ENCODE measurements around the gene SCAPER.
"Not testable (repeated sequence)": the region's sequence is repeated elsewhere in the genome, so short reads cannot be mapped to it uniquely, and the experiment has no call there.

Gene SCAPER

DNA sequence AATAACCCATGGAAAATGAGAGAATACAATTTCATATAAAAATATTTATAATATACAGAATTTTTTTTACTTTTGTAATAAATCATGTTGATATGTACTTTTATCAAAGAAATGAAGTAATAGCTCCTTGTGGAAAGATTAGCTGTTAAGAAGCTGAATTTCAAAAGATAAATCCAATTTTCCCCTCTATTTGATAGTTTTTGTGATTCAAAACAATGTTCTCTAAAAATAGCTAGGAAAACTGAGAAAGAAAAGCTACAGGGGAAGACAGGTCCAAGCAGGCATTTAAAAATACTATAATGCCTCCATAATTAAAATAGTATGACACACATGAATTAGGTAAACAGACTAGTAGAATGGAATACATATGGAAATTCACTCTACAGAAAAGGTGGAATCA is 44.9 kb downstream of the SCAPER start:
- DNase-seq = no peak

DNA sequence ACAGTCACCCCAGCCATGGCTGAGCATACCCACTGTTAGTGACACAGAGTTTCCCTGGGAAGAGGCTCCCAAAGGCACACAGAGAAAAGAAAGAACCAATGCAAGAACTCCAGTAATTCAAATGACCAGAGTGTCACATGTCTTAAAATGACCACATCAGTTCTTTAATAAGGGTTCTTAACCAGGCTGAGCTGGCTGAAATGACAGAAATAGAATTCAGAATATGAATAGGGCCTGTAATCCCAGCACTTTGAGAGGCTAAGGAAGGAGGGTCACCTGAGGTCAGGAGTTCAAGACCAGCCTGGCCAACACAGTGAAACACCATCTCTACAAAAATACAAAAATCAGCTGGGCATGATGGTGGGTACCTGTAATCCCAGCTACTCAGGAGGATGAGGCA is 54.8 kb downstream of the SCAPER start:
- not testable (repeated sequence) for DNase-seq

DNA sequence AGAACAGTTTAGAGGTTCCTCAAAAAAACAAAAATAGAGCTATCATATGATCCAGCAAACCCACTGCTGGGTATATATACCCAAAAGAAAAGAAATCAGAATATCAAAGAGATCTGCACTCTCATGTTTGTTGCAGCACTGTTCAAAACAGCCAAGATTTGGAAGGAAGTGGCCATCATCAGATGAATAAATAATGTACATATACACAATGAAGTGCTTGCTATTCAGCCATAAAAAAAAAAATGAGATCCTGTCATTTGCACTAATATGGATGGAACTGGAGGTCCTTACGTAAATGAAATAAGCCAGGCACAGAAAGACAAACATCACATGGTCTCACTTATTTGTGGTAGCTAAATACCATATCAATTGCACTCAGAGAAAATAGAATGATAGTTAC is 58.4 kb downstream of the SCAPER start:
- DNase-seq = no peak

DNA sequence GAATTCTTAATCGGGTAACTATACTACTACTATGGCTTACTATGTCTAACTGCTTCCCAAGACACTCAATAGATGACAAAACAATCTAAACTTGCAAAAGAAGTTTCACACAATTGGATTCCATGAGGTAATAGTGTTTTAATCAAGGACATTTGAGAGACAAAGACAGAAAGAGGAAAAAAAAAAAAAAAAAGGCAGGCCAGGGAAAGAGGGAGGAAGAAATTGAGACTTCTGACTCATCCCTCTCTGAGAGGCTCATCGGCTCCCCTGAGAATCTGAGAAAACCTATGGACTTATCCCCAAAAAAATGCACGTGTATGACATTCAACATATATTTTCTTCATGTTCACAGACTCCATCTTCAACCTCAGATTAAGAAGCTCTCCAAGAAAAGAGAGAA is 61.0 kb downstream of the SCAPER start:
- DNase-seq = no peak

DNA sequence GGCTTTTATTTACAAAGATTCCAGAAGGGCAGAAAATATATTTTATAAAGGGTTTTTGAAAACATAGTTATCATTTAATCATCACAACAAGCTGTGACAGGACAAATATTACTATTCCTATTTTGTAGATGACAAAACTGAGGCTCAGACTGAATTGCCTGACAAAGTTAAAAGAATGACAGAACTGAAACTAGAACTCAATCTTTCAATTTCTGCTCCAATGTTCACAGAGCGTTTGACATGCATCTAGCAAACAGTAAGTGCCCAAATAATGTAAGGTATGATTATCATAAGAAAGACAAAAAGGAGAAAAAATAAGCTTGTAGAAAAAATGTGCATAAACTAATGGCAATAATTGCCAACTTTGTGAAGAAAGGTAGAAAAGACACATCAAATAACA is 61.9 kb downstream of the SCAPER start:
- no peak for DNase-seq

DNA sequence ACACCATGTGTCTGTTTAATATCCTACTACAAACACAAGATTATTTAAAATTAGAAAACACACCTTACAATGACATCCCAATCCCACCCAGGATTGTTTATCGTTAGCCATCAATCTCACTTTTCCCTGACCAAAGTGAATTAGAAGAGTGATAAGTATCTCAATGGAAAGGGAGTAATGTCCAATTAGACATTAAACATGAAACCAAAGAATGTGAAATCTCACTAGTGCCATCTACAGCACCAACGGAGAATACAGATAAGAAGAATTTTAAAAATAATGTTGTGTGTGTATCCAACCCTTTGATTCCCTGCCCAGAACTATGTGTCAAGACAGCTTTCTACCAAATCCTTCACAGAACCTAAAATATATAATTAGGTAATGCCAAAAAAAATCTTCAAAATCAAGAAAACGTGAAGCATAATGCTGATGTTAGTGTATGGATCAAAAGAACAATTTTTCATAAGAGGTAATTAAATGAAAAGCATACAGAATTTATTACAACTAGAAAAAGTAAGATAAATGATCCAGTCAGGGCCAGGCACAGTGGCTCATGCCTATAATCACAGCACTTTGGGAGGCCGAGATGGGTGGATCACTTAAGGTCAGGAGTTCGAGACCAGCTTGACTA is 64.2 kb downstream of the SCAPER start:
- DNase-seq = no peak

DNA sequence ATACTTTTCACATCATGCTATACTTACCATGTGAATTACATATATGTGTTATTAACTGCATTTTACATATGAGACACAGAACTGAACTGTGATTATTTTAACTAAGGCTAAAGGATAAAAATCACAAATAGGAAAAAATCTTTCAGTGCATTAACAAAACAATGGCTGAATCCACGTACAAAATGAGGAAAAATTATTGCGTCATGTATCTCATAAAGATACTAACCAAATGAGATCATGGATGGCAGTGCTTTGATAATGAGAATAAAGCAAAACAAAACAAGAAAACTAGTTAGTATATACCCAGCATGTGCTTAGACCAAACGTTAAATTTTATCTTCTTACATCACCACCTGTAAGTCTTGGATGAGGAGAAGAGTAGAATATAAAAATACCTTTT is 66.0 kb downstream of the SCAPER start:
- no peak for DNase-seq

DNA sequence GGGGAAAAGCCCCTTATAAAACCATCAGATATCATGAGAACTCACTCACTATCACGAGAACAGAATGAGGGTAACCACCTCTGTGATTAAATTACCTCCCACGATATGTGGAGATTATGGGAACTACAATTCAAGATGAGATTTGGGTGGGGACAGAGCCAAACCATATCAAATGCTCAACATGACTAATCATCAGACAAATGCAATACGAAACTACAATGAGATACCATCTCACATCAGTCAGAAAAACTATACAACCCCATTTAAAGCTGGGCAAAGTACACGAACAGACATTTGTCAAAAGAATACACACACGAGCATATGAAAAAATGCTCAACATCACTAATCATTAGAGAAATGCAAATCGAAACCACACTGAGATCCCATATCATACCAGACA is 67.7 kb downstream of the SCAPER start:
- DNase-seq = no peak

DNA sequence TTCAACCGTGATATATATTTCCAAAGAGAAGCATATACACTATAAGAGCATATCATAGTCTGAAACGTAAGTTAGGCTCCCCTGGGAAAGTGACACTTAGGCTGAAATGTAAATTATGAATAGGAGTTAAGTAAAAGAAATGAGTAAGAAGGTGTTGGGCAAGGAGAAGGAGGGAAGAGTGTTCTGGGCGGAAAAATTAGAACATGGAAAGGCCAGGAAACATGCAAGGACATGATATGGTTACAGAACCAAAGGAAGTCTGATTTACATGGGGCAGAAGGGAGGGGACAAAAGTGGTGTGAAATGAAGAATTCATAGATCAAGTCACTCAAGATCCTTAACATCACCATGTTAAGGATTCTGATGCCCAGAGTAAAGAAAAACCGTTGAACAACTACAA is 75.2 kb downstream of the SCAPER start:
- DNase-seq = no peak

DNA sequence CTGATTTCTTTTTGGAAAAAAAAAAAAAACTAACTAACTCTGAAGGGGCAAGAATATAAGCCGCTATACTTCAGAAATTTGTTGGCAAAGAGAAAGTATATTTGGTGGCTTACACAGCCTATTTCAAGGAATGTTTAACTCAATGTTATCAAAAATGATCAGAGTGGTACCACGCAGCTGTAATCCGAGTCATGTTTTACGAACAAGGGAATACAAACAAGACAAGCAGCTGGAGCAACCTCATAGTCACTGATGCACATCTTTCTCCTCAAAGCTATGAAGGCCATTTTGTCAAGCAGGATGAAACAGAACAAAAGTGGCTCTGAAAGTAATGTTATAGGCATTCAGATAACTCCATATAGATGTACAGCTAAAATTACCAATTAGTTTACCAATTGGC is 81.2 kb downstream of the SCAPER start:
- no peak for DNase-seq

DNA sequence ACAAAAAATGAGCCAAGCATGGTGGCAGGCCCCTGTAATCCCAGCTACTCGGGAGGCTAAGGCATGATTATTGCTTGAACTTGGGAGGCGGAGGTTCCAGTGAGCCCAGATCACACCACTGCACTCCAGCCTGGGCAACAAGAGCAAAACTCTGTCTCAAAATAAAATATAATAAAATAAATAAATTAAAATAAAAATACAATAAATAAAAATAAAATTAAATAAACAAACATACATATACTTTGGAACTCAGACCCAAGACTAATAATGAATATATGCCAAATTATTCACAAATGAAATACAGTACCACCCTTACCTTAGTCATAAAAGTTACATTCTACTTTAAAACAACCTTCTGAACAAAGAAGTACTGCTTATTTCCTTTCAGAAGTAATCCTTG is 81.8 kb downstream of the SCAPER start:
- no peak for DNase-seq

DNA sequence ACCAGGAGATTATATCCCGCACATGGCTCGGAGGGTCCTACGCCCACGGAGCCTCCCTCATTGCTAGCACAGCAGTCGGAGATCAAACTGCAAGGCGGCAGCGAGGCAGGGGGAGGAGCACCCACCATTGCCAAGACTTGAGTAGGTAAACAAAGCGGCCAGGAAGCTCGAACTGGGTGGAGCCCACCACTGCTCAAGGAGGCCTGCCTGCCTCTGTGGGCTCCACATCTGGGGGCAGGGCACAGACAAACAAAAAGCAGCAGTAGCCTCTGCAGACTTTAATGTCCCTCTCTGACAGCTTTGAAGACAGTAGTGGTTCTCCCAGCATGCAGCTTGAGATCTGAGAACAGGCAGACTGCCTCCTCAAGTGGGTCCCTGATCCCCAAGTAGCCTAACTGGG is 86.2 kb downstream of the SCAPER start:
- not testable (repeated sequence) for DNase-seq

DNA sequence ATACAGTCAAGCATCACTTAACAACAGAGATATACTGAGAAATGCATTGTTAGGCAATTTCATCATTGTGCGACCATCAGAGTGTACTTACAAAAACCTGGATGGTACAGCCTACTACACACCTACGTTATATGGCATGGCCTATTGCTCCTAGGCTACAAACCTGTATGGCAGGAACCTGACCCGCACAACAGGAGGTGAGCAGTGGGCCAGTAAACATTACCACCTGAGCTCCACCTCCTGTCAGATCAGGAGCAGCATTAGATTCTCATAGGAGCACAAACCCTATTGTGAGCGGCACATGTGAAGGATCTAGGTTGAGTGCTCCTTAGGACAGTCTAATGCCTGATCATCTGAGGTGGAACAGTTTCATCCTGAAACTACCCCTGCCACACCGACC is 89.7 kb downstream of the SCAPER start:
- no peak for DNase-seq

DNA sequence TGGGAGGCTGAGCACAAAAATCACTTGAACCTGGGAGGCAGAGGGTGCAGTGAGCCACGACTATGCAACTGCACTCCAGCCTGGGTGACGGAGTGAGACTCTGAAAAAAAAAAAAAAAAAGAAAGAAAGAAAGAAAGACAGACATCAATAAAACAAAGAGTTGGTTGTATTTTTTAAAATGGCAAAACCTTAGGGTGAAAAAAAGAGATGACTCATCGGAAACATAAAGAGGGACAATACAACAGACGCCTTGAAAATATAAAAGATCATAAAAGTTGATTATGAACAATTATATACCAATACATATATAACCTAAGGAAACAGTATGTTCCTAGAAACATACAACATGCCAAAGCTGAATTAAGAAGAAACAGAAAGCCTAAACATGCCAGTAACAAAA is 92.8 kb downstream of the SCAPER start:
- no peak for DNase-seq

DNA sequence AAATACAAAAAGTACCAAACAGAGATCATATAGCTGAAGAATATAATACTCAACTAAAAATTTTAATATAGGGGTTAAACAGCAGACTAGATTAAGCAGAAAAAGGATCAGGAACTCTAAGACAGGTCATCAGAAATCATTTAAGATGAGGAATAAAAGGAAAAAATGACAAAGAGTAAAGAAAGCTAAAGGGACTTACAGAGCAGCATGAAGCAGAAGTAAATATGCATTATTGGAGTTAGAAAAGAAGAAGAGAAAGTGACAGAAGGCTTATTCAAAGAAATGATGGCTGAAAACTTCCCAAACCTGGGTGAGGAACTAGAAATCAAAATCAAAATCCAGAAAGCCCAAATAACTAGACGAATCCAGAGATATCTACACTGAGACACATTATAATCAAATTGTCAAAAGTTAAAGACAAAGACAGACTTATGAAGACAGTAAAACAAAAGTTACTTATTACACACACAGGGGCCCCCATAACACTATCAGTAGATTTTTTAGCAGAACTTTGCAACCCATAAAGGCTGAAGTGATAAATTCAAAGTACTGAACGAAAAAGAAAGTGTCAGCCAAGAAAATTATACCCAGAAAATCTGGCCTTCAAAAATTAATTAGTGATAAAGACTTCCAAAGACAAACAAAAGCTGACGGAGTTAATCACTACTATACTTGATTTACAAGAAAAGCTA is 95.6 kb downstream of the SCAPER start:
- DNase-seq = no peak

DNA sequence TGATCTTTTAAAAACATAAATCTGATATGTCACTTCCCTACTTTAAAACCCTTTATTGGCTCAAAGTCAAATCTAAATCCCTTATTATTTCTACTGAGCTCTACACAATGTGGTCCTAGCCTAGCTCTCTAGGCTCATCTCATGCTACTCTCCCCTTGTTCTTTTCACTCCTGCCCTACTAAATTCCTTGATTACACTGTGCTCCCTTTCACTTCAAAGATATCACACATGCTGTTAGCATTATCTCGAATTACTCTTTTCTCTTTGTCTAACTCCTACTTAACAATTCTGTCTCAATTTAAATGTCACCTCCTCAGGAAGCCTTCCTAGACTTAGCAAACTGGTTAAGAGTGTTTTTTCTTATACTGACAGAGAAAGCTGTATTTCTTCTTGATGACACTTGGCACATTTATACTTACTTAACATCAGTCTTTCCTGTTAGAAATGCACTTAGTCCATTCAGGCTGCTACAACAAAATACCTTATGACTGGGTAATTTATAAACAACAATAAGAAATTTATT is 102.0 kb downstream of the SCAPER start:
- no peak for DNase-seq

DNA sequence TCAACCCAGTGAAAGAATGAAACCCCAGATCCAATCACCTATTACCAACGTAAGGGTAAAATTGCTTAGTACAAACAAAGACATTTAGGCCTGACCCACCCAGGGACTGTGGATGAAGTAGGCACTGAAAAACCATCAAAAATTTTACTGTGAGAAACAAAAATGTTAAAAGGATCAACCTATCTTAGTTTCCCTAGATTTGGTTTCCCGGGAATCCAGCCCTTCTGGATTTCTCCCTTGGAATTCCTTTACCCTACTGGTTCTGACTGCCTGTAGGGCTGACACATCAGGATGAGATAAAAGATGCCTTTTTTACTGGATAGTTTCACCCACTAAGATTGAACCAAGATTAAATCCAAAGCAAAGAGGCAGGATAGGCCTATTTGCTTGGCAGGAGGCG is 102.7 kb downstream of the SCAPER start:
- no peak for DNase-seq

DNA sequence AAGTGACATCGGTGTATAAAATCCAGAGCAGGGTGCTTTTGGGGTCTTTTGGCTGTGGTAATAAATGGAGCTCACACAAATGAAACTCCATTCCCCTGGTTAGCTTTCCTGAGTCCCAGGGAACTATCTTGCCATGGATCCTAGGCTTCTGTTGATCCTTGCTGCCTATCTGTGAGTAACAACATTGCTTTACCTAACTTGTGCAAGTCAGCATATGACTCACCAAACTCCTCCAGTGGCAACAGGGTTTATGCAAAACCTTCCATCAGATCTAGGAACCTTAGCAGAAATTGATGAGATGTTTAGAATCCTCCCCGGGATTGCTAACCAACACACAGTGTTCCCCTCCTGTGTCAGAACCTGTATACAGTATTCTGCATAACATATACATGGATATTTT is 105.4 kb downstream of the SCAPER start:
- DNase-seq = no peak

DNA sequence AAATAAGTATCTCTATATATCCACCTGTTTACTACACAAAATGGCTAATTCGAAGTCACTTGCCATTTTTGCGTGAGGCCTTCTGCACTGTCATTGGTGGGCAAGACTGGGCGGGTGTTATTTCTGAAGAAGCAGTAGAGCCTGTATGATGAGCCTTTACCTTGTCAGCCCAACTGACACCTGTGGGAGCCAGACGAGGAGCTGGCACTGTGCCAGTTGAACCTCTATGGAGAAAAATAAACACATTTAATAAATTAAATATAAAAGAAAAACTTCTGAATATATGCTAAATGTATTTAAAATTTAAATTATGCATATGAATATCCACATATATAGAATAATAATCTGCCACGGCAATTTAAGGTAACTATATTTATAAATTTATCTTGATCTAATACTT is 109.9 kb downstream of the SCAPER start:
- no peak for DNase-seq

DNA sequence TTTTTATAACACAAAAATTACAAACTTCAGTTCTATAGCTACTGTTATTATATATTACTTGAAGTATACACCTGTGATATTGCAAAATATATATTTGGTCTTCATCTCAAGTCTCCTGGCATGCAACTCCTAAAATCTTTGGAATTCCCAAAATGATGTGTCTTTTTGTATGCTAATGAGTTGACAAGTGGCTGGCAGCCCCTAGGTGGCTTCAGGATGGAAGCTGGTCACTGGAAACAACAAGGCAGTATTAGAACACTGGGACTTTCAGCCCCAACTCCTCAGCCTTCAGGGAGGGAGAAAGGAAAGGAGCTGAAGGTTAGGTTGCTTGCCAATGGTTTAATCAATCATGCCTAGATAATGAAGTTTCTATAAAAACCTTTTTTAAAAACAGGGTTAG is 112.0 kb downstream of the SCAPER start:
- no peak for DNase-seq

DNA sequence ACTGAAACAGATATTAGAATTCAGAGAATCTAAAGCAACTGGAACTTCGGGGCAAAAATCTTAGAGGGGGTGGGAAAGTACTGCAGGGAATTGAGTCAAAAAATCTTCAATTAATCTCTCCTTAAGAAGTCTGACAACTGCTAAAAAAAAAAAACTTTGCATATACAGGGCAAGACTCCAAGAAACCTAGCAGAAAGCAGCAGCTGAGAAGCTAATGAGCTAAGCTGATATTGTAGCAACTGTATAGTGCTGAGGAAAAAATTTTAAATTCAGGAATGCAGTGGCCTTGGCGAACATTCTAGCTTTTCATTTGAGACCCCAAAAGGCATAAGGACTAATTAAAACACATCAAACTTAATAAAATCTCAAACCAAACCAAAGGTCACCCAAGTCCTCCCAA is 113.6 kb downstream of the SCAPER start:
- no peak for DNase-seq

DNA sequence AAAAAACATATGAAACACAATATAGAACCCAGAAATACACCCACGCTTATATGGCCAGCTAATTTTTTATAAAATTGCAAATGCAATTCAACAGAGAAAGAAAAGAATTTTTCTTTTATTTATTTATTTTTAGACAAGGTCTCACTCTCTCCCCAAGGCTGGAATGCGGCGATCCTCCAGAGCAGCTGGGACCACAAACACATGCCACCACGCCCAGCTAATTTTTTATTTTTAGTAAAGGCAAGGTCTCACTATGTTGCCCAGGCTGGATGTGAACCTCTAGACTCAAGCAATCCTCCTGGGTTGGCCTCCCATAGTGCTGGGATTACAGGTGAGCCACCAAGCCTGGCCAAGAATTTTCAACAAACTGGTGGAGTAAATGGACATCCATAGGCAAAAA is 117.9 kb downstream of the SCAPER start:
- DNase-seq = no peak

DNA sequence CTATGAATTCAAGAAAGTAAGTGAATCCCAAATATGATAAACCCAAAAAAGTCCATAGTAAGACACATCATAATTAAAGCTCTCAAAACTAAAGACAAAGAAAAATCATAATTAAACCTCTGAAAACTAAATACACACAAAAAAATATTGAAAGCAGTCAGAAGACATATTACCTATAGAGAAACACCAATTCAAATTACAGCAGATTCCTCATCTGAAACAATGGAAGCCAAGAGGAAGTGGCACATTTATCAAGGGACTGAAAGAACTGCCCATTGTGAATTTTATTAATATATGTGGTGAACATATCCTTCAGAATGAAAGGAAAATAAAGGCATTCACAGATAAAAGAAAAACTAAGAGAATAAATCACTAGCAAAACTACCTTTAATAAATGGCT is 128.2 kb downstream of the SCAPER start:
- DNase-seq = no peak

DNA sequence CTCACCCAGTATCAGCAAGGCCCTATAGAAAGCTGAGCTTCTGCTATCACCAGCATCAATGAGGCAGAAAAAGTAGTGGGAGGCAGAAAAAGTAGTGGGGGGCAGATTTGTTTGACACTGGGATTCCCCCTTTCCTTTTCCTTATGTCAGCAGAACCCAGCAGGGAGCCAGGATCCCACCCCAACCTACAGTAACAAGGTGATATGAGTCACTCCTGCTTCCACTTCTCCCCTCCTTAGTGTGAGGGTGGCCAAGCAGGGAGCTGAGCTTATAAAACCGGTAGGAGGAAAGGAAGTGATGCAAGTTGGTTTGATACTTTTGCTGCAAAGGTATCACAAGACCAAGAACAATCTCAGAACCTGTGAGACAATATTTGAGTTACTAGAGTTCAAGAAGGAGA is 128.7 kb downstream of the SCAPER start:
- no peak for DNase-seq

DNA sequence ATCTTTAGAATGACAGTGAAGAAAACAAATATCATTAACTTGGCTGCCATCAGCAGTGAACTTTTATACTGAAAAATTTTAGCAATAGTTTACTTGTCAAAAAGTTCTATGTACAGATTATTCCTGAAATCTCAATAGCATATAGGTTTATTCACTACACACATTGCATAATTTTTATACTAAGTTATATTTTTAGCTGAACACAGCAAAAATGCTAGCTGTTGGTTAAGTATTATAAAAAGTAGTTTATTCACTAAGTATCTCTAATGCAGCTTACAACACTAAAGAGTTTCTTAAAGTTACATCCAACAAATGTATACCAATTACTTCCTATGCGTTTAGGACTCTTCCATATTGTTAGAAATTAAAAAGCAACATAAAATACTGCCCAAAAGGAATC is 131.9 kb downstream of the SCAPER start:
- DNase-seq = no peak

All from stimulated activated CD4-positive, alpha-beta T cell treated with anti-CD3 and anti-CD28 coated beads, Interleukin-4, amount 100 ng/mL, for 4 hours (primary cell).